HTR-8/SVneo (cell line): ENCODE results near the gene ST7.
"Not testable (repeated sequence)": the region's sequence is repeated elsewhere in the genome, so short reads cannot be mapped to it uniquely, and the experiment has no call there.

ENCODE experiments used
- DNase-seq: peaks from one replicate; pipeline ENCODE4 v3.0.0; 2011; ENCODE audit warnings: low spot score, mixed read lengths; ENCODE audit not compliant: insufficient read length
- FAIRE-seq: peaks from 2 replicates; lab custom pipeline; 2011; peaks lifted over from hg19 to GRCh38; lab: Jason Lieb, UNC

The ST7 gene

GRCh38 chr7:117019786-117020590, 66.7 kb downstream of the ST7 start:
- DNase-seq (peak; percentile 69), FAIRE-seq (peak; percentile 75)

GRCh38 chr7:117020591-117020973, 67.3 kb downstream of the ST7 start:
- DNase-seq: no peak
- no peak for FAIRE-seq

GRCh38 chr7:117021366-117021765, 68.1 kb downstream of the ST7 start:
- FAIRE-seq (no peak), DNase-seq (no peak)

- FAIRE-seq (no peak), DNase-seq (no peak)
These were observed 68.7 kb downstream of the ST7 start for GRCh38 chr7:117021986-117022385.

GRCh38 chr7:117023325-117023854, 70.1 kb downstream of the ST7 start:
- FAIRE-seq: no peak
- DNase-seq: no peak

GRCh38 chr7:117024811-117025210, 71.5 kb downstream of the ST7 start:
- DNase-seq (no peak), FAIRE-seq (no peak)

GRCh38 chr7:117025891-117026290, 72.6 kb downstream of the ST7 start:
- FAIRE-seq (no peak), DNase-seq (no peak)

GRCh38 chr7:117030346-117030745, 77.0 kb downstream of the ST7 start:
- not testable (repeated sequence) for FAIRE-seq, DNase-seq

GRCh38 chr7:117030793-117031192, 77.5 kb downstream of the ST7 start:
- not testable (repeated sequence) for FAIRE-seq, DNase-seq

- FAIRE-seq (no peak), DNase-seq (no peak)
These were observed 79.5 kb downstream of the ST7 start for GRCh38 chr7:117032810-117033209.

- FAIRE-seq (no peak), DNase-seq (no peak)
These were observed 81.7 kb downstream of the ST7 start for GRCh38 chr7:117034851-117035464.

GRCh38 chr7:117035465-117035862, 82.2 kb downstream of the ST7 start:
- DNase-seq (no peak), FAIRE-seq (no peak)

- DNase-seq: no peak
These were observed 82.9 kb downstream of the ST7 start for GRCh38 chr7:117036053-117036669.

GRCh38 chr7:117036836-117037235, 83.5 kb downstream of the ST7 start:
- DNase-seq (no peak), FAIRE-seq (no peak)

More at GRCh38 chr7:117036053-117036669, 82.9 kb downstream of the ST7 start:
- no peak for FAIRE-seq

- FAIRE-seq (no peak), DNase-seq (no peak)
These were observed 85.1 kb downstream of the ST7 start for GRCh38 chr7:117038408-117038807.

- FAIRE-seq (no peak), DNase-seq (no peak)
These were observed 87.7 kb downstream of the ST7 start for GRCh38 chr7:117041007-117041406.

GRCh38 chr7:117041822-117042221, 88.5 kb downstream of the ST7 start:
- FAIRE-seq: no peak
- no peak for DNase-seq

- FAIRE-seq (no peak), DNase-seq (no peak)
These were observed 90.0 kb downstream of the ST7 start for GRCh38 chr7:117043108-117043825.

GRCh38 chr7:117044664-117045063, 91.4 kb downstream of the ST7 start:
- FAIRE-seq (no peak), DNase-seq (no peak)

- DNase-seq: no peak
- no peak for FAIRE-seq
These were observed 92.8 kb downstream of the ST7 start for GRCh38 chr7:117045927-117046710.
